Esophagus muscularis mucosa (tissue), 3 donors: Measurements from ENCODE around the gene DAD1.

Experiments used
- CTCF ChIP-seq, 3 experiments: fragments of 200-600 bp in 2 of 3; fragments of 450-650 bp in 1 of 3; sonication (generic) in 2 of 3; IDR thresholded peaks; one replicate each; pipeline ENCODE4 v1.5.1; 2017 to 2019; ENCODE audit warnings: antibody characterized with exemption in 3 of 3, mild to moderate bottlenecking in 2 of 3, moderate library complexity in 1 of 3
- POLR2A ChIP-seq: fragments of 450-650 bp; IDR thresholded peaks from one replicate; pipeline ENCODE4 v1.6.1; 2017; ENCODE audit warnings: antibody characterized with exemption, moderate library complexity, mild to moderate bottlenecking, low read depth

DNA sequence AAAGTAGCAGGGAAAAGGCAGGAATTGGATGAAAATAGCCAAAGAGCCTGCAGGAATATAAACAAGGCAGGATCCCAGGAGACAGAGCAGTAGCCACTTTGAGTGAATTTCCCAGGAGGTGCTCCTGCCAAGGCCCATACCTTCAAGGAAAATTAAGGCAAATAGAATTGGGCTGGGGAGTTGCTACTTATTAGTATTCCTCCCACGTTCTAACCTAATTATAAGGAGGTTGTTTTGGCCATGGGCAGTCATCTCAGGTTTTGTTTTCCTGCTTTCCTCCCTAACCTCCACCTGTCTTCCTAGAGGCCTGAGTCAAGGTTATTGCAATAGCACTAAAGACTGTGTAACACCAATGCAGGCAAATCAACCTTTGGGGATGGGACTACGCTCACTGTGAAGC is 73.1 kb downstream of the DAD1 start:
- TF ChIP-seq CTCF (IDR thresholded peaks at IDR 0.05) (no peak), POLR2A (no peak)
